Measurements from ENCODE around the gene KBTBD4. TPM values are rescaled to one million over a fixed set of nuclear protein-coding genes. Genes with fewer than 3 reads are reported as not detected.

KBTBD4 gene
- total RNA-seq, result 1 to 10 TPM; 6.5 to 9.2 (median 7.3) TPM
- long read RNA-seq, partial matches to known transcripts, result 0 of 2 reads
- long read RNA-seq, other reads (novel, unspliced or antisense), result 1 of 2 reads

DNA sequence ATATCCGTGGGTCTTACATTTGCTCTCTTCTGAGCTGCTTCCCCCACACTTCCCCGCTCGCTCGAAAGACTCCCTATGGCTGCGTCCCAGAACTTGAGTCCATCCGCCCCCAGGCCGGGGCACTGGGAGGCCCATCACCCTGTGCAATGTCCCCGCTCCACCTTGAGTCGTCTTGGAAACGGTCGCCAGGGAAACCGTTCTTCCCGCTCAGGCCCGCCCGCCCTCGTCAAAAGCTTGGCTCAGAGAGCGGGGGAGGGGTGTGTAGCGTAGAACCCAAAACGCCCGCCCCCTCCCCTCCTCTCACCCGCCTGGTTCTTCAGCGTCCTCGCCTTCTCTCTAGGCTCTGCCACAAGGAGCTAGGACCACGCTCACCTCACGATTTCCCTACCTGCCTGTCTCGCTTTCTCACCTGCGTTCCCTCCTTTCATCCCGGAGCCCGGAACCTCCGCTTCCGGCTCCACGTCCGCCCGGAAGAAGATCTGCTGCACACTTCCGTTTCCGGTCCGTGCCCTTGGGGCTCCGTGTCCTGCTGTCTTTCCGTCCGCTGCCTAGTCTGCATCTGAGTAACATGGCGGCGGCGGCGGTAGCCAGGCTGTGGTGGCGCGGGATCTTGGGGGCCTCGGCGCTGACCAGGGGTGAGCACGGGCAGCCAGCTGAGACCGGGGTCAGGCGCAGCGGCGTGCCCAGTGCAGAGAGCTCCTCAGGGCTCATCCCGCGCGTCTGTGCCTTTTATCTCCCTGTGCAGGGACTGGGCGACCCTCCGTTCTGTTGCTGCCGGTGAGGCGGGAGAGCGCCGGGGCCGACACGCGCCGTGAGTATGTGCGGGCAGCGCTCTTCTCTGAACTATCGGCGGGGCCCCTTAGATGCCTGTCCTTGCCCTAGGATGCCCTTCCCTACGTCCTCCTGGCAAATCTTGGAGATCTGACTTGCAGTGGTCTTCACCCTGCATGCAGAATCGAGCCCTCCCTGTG is at the start of gene KBTBD4, which contains the start of gene NDUFS3:
TSS of gene KBTBD4 (minus strand) at position 447 of the 971 bp plus-strand sequence. CDS start at position 428, 19 bp downstream.
TSS of gene NDUFS3 (plus strand) at position 551 of the 971 bp plus-strand sequence. CDS start at position 569, 18 bp downstream.
- peak; percentile 38 for TF ChIP-seq POLR2A (IDR thresholded peaks at IDR 0.05)
- TF ChIP-seq, protein P1, sequence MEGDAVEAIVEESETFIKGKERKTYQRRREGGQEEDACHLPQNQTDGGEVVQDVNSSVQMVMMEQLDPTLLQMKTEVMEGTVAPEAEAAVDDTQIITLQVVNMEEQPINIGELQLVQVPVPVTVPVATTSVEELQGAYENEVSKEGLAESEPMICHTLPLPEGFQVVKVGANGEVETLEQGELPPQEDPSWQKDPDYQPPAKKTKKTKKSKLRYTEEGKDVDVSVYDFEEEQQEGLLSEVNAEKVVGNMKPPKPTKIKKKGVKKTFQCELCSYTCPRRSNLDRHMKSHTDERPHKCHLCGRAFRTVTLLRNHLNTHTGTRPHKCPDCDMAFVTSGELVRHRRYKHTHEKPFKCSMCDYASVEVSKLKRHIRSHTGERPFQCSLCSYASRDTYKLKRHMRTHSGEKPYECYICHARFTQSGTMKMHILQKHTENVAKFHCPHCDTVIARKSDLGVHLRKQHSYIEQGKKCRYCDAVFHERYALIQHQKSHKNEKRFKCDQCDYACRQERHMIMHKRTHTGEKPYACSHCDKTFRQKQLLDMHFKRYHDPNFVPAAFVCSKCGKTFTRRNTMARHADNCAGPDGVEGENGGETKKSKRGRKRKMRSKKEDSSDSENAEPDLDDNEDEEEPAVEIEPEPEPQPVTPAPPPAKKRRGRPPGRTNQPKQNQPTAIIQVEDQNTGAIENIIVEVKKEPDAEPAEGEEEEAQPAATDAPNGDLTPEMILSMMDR (IDR thresholded peaks at IDR 0.05), result no peak
- Histone ChIP-seq H3K27ac (peak within 1 kb of the TSS; percentile 75 to 87 (median 82)), H3K4me3 (peak within 1 kb of the TSS; percentile 96 to 100 (median 98)), H3K4me1 (peaks cover 0 to 17% (median 7%) of the 10 kb centered on the region in 4 donors), H3K9me3 (no peaks in the 10 kb centered on the region), H3K27me3 (no peaks in the 10 kb centered on the region), H3K36me3 (peaks cover 0 to 52% (median 11%) of the 10 kb centered on the region in 4 donors)
- ATAC-seq (peak; percentile 97 to 98 (median 98)), DNase-seq (peak; percentile 87 to 91 (median 88))
- WGBS (ENCODE audit: insufficient coverage, low coverage, low lambda C conversion rate, missing lambda C conversion rate), result 0% methylated on average over 16 of the region's 72 CpGs
- intact Hi-C loops (cut with DNase I), result no loop called here

DNA sequence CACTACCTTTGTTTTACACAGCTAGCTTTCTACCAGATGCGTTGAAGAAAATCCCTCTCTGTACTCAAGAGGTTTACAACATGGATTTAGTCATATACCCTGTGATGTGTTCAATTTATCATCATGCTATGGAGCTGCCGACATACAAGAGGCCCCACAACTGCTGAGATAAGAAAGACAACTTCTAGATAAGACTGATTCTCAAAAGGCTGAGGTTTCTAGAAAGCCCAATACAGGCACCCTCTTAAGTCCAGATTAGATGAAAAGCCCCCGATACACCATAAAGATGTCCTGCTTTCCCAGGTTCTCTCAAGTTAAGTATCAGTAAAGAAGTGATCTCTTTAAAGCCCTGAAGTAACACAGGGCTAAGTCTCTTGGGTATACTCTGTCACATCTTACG is 49.3 kb upstream of the KBTBD4 start:
- Histone ChIP-seq H3K9me3 (no peaks in the 10 kb centered on the region), H3K36me3 (peaks cover 4 to 90% (median 53%) of the 10 kb centered on the region in 4 donors), H3K4me1 (no peaks in the 10 kb centered on the region), H3K4me3 (no peak overlapping the region), H3K27me3 (no peaks in the 10 kb centered on the region), H3K27ac (no peak overlapping the region)
- TF ChIP-seq POLR2A (IDR thresholded peaks at IDR 0.05), result no peak
- no peak for DNase-seq
- 91% methylated on average over 4 of the region's 4 CpGs for WGBS (ENCODE audit: insufficient coverage, low coverage, low lambda C conversion rate, missing lambda C conversion rate)
- intact Hi-C loops (cut with DNase I), result no loop called here
- ATAC-seq, result no peak

DNA sequence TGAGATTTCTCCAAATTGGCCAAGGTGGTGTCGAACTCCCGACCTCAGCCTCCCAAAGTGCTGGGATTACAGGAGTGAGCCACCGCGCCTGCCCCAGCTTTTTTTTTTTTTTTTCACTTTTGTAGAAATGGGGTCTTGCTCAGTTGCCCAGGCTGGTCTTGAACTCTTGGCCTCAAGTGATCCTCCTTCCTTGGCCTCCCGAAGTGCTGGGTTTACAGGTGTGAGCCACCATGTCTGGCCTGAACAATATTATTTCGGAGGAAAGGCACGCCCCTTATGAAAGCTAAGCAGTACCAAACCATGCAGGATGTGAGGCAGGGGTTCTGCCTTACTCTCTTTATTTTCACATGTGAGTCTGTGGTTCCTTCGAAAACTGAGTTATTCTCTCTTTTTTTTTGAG is 47.5 kb upstream of the KBTBD4 start:
- H3K9me3 ChIP-seq, result no peaks in the 10 kb centered on the region
- H3K4me3 ChIP-seq, result no peak overlapping the region
- no peaks in the 10 kb centered on the region for H3K4me1 ChIP-seq
- 77% methylated on average over 4 of the region's 8 CpGs for WGBS (ENCODE audit: insufficient coverage, low coverage, low lambda C conversion rate, missing lambda C conversion rate)
- TF ChIP-seq, protein P1 (IDR thresholded peaks at IDR 0.05), result no peak
- TF ChIP-seq POLR2A (IDR thresholded peaks at IDR 0.05), result no peak
- intact Hi-C loops (cut with DNase I), result no loop called here
- DNase-seq (no peak), ATAC-seq (no peak)
- peaks cover 4 to 99% (median 64%) of the 10 kb centered on the region in 4 donors for H3K36me3 ChIP-seq
- no peak overlapping the region for H3K27ac ChIP-seq
- no peaks in the 10 kb centered on the region for H3K27me3 ChIP-seq

GRCh38 chr11:47620836-47621378 is 42.1 kb upstream of the KBTBD4 start:
- no peak overlapping the region for H3K27ac ChIP-seq
- TF ChIP-seq, protein P1 (IDR thresholded peaks at IDR 0.05), result no peak
- TF ChIP-seq POLR2A (IDR thresholded peaks at IDR 0.05), result no peak
- intact Hi-C loops (cut with DNase I), result no loop called here
- no peaks in the 10 kb centered on the region for H3K27me3 ChIP-seq
- no peak overlapping the region for H3K4me3 ChIP-seq
- H3K9me3 ChIP-seq, result no peaks in the 10 kb centered on the region
- peaks cover 0 to 93% (median 61%) of the 10 kb centered on the region in 4 donors for H3K36me3 ChIP-seq
- WGBS (ENCODE audit: insufficient coverage, low coverage, low lambda C conversion rate, missing lambda C conversion rate), result 88% methylated on average over 2 of the region's 2 CpGs
- ATAC-seq (no peak), DNase-seq (no peak)
- H3K4me1 ChIP-seq, result no peaks in the 10 kb centered on the region

Data from right lobe of liver (tissue), 6 donors.